ENCODE measurements around the gene SH2D3A. TPM values are rescaled to one million over a fixed set of nuclear protein-coding genes. Genes with fewer than 3 reads are reported as not detected.

Gene SH2D3A
- total RNA-seq, 1 experiment from 2014 or later = 17.9 TPM

GRCh38 chr19:6766357-6767080 is 716 bp downstream of the SH2D3A start:
- H3K4me3 Mint-ChIP-seq = peak overlapping the region; percentile 81 to 91
- Histone ChIP-seq H4K8ac (replicated peaks; ENCODE audit: insufficient read length, low read depth, low read length) (peak overlapping the region; percentile 21), H3K56ac (ENCODE audit: insufficient read length, low read depth, low read length) (peak overlapping the region; percentile 25), H3K9ac (ENCODE audit: extremely low read depth, insufficient read length, low read length) (peak overlapping the region; percentile 79), H2BK120ac (ENCODE audit: low read depth, low read length, poor library complexity, severe bottlenecking) (no peak overlapping the region), H3T11ph (ENCODE audit: low read length) (no peak overlapping the region), H2BK15ac (ENCODE audit: low read depth, low read length) (no peak overlapping the region), H3K4ac (ENCODE audit: low read depth, low read length) (no peak overlapping the region), H3K79me1 (ENCODE audit: insufficient read depth, low read depth, low read length, poor library complexity, severe bottlenecking) (no peaks in the 10 kb centered on the region), H4K91ac (ENCODE audit: insufficient read length, low read depth, low read length) (peak overlapping the region; percentile 60), H3K4me2 (ENCODE audit: insufficient read depth, insufficient read length, low read length) (peak overlapping the region; percentile 98), H2AFZ (ENCODE audit: low read length) (no peak overlapping the region), H2BK20ac (ENCODE audit: low read depth, low read length, poor library complexity, severe bottlenecking) (no peak overlapping the region), H3K4me1 (ENCODE audit: insufficient read depth, low read length) (0 out of 2 replicates have a peak, but pooled peaks cover 2% of the 10 kb centered on the region), H3K23me2 (ENCODE audit: insufficient read length, low read depth, low read length, poor library complexity, severe bottlenecking) (peaks cover 16% of the 10 kb centered on the region), H4K20me1 (ENCODE audit: control insufficient read depth, insufficient read depth, insufficient read length) (peaks cover 5% of the 10 kb centered on the region), H4K5ac (ENCODE audit: insufficient read length, low read depth, low read length) (peak overlapping the region; percentile 65), H2BK12ac (ENCODE audit: insufficient read length, low read depth, low read length) (peak overlapping the region; percentile 82), H3K23ac (ENCODE audit: insufficient read length, low read depth, low read length) (peak overlapping the region; percentile 36), H3K14ac (ENCODE audit: insufficient read depth, low read length) (peak overlapping the region; percentile 38; the same call in 1 of the 2 replicates), H3K18ac (ENCODE audit: insufficient read length, low read depth, low read length) (peak overlapping the region; percentile 77), H3K9me3 (ENCODE audit: control insufficient read depth, low read depth, low read length) (no peaks in the 10 kb centered on the region), H3K27ac (ENCODE audit: insufficient read length, low read depth, low read length) (peak overlapping the region; percentile 92), H3K27me3 (ENCODE audit: insufficient read depth, low read length) (no peaks in the 10 kb centered on the region), H3K79me2 (ENCODE audit: insufficient read depth, low read length) (no peaks in the 10 kb centered on the region; the same call in 1 of the 2 replicates), H2BK5ac (ENCODE audit: insufficient read length, low read length) (no peak overlapping the region), H2AK5ac (ENCODE audit: insufficient read length, low read length) (peak overlapping the region; percentile 4)
- peaks cover 0 to 5% (median under 1%) of the 10 kb centered on the region in 3 experiments; a peak in 3 of 7 replicates for H3K36me3 Mint-ChIP-seq (ENCODE audit: insufficient read depth in 1 of 3, low read depth in 3 of 3)
- DNase-seq = peak; percentile 35
- peaks cover 0 to 2% of the 10 kb centered on the region in 2 experiments; a peak in 2 of 5 replicates for H3K9me3 Mint-ChIP-seq
- no CpG with 5 or more reads among the region's 16 CpGs for WGBS (ENCODE audit: extremely low coverage, insufficient read length, low lambda C conversion rate)
- peak overlapping the region; percentile 91 to 98 (median 97) for H3K27ac Mint-ChIP-seq
- peaks cover 19 to 23% of the 10 kb centered on the region in 2 experiments for H3K4me1 Mint-ChIP-seq
- no peaks in the 10 kb centered on the region for H3K27me3 Mint-ChIP-seq (ENCODE audit: low read depth)
- no peak for TF ChIP-seq CTCF (conservative IDR thresholded peaks at IDR 0.05)
